Large intestine (tissue), 3 donors: ENCODE measurements around the gene ZNF407. TPM values are rescaled to one million over a fixed set of nuclear protein-coding genes. Genes with fewer than 3 reads are reported as not detected.
A peak's percentile ranks its signal among the peaks of the same experiment; 100 is the strongest.

Source experiments
- DNase-seq, 2 donors: peaks; one replicate each; pipeline versions ENCODE4 v3.0.0 to v3.0.0-alpha.2; 2013
- H3K27ac ChIP-seq: one replicate; pipeline ENCODE4 v1.5.1; 2013; ENCODE audit warnings: low read length
- H3K27me3 ChIP-seq: 2 replicates; pipeline ENCODE4 v1.6.1; 2013; ENCODE audit warnings: low read length; ENCODE audit not compliant: control insufficient read depth, insufficient read depth
- H3K36me3 ChIP-seq: 2 replicates; pipeline ENCODE4 v1.6.1; 2013; ENCODE audit warnings: low read length; ENCODE audit not compliant: control insufficient read depth, insufficient read depth
- H3K4me1 ChIP-seq: one replicate; pipeline ENCODE4 v1.6.1; 2013; ENCODE audit warnings: low read length; ENCODE audit not compliant: control insufficient read depth, insufficient read depth
- H3K4me3 ChIP-seq: one replicate; pipeline ENCODE4 v1.5.1; 2013; ENCODE audit warnings: low read length
- H3K9me3 ChIP-seq: one replicate; pipeline ENCODE4 v1.6.1; 2013; ENCODE audit warnings: mild to moderate bottlenecking, low read depth, low read length, moderate library complexity; ENCODE audit not compliant: control insufficient read depth
- WGBS: methylation state at CpG from one replicate; pipeline ENCODE4 v1.1.5; 2013; ENCODE audit warnings: low lambda C conversion rate; ENCODE audit not compliant: insufficient coverage; 5-methylcytosine and 5-hydroxymethylcytosine counted together
- polyA plus RNA-seq: library from polyadenylated mRNA; unstranded; fragments of 120-200 nt; gene quantifications from one replicate; pipeline ENCODE4 v1.2.1, GENCODE V29; 2013

The ZNF407 gene
- polyA plus RNA-seq, 1 donor: 6.6 TPM

DNA sequence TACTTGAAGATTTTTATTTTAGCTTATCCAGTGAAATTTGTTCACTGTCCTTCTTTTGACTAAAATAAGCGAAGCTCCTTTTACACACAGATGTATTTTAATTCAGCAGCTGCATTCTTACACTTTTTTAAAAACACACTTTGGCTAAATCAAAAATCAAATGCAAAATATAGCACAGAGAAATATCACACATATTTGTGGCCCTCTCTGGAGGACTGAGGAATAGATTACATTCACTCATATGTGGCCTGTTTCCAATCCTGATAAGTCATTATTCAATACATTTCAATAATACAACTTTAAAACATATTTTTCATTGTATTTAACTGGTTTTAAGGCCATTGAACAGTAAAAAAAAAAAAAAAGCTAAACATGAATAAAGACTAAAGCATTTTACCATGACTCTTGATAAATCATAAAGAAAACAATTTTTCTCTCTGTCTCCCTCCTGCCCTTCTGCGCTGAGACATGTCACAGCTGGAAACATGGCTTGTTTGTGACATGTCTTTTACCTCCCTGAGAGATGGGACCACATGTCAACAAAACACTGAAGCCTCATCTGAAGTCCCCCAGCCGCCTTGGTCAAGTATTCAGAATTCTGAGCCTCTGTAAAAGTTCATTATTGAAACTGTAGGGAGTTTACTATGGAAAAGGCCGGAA is 221.0 kb downstream of the ZNF407 start:
- H3K9me3 ChIP-seq: no peaks in the 10 kb centered on the region
- H3K27me3 ChIP-seq: no peaks in the 10 kb centered on the region
- WGBS: 100% methylated on average over 3 of the region's 4 CpGs
- H3K27ac ChIP-seq: no peak overlapping the region
- DNase-seq: no peak
- H3K36me3 ChIP-seq: no peaks in the 10 kb centered on the region
- no peak overlapping the region for H3K4me3 ChIP-seq
- H3K4me1 ChIP-seq: no peaks in the 10 kb centered on the region

DNA sequence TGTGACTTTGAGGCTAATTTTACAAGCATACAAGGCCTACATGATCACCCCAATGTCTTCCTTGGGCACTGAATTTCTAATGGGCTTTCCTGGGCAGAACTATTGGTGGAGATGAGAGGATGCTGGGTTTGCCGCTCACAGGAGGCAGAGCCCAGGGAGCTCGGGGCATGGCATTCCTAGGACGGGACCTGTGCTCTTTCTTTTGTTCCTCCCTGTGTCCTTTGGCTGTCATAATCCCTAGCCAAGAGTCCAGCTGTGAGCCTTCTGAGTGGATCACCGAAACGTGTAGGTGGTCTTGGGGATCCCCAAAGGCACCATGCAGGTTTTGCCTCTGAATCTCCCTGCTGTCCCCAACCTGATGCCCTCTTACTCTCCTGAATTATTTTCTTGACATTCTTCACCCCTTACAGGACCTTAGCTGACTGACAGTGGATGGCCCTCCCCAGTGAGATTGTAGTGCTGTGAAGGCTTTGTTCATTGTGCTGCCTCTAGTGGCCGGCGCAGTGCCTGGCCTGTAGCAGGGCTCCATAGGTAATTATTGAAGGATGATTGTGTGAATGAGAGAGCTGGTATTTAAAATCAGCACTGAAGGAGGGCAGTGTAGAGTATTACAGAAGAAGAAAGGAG is 221.9 kb downstream of the ZNF407 start:
- peak in 1 of 2 donors; percentile 14 for DNase-seq
- Histone ChIP-seq H3K9me3 (no peaks in the 10 kb centered on the region), H3K36me3 (no peaks in the 10 kb centered on the region), H3K4me3 (no peak overlapping the region), H3K27ac (no peak overlapping the region), H3K4me1 (no peaks in the 10 kb centered on the region), H3K27me3 (no peaks in the 10 kb centered on the region)
- no CpG with 5 or more reads among the region's 7 CpGs for WGBS

DNA sequence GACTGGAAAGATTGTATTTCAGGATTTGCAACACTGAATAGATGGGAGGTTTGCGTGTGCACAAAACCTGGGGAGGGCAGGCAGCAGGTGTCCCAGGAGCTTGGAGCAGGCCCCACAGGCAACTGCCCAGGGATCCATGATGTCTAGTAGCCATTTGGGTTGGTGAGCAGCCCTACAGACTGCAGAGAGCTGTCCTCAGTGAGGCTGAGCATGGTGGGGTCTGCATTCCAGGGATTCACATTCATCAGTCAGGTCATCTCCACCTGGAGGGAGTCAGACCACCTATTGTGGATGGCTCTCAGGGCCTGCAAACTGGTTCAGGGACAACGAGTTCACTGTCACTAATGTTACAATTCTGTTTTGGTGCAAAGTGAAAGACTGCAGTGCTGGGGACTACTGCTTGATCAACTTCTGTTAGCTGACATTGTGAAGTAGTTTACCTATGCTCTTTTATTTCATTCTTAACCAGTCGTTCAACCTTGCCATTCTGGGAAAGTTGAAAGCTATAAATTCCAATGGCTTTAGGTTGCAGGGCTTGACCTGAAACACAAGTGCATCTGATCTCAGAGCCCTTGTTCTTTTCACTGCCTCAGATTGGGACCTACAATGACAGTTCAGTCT is 222.6 kb downstream of the ZNF407 start:
- Histone ChIP-seq H3K36me3 (no peaks in the 10 kb centered on the region), H3K4me3 (no peak overlapping the region), H3K27me3 (no peaks in the 10 kb centered on the region), H3K9me3 (no peaks in the 10 kb centered on the region), H3K27ac (no peak overlapping the region), H3K4me1 (no peaks in the 10 kb centered on the region)
- no peak for DNase-seq
- no CpG with 5 or more reads among the region's 3 CpGs for WGBS

DNA sequence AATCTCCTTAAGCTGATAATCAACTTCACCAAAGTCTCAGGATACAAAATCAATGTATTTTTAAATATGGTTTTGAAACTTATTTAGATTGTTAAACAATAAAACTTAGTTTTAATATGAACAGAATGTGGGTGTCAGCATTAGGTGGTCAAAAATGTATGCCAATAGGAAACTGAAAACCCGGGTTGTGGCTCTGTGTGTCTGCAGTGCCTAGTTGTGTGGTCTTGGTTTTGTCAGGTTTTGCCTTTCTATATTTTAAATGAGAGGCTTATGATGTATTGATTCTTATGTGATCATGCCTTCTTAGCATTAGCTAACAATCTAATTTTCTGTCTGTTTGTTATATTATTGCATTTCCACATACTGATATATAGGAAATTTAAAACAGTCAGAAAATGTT is 227.8 kb downstream of the ZNF407 start:
- Histone ChIP-seq H3K4me3 (no peak overlapping the region), H3K4me1 (no peaks in the 10 kb centered on the region), H3K9me3 (no peaks in the 10 kb centered on the region), H3K27me3 (no peaks in the 10 kb centered on the region), H3K36me3 (no peaks in the 10 kb centered on the region), H3K27ac (no peak overlapping the region)
- no peak for DNase-seq
- WGBS: no CpG with 5 or more reads among the region's 1 CpG

DNA sequence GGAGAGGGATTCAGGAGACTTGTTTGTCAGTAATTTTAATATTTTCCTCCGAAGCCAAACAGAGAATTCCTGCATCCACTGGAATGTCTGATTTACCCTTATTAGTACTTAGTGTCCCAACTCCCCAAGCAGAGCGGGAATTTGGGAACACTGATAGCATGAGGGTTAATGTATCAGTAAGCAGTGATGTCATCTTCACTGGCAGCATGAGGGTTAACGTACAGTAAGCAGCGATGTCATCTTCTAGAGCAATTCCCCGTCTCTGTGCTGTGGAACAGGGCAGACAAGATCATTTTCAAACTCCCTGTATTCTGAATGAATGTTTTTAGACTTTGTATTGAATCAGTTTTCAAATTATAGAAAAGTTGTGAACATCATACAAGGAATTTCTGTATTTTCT is 228.9 kb downstream of the ZNF407 start:
- no peak overlapping the region for H3K4me3 ChIP-seq
- H3K4me1 ChIP-seq: no peaks in the 10 kb centered on the region
- no peak for DNase-seq
- no peaks in the 10 kb centered on the region for H3K36me3 ChIP-seq
- WGBS: no CpG with 5 or more reads among the region's 5 CpGs
- H3K27ac ChIP-seq: no peak overlapping the region
- no peaks in the 10 kb centered on the region for H3K27me3 ChIP-seq
- no peaks in the 10 kb centered on the region for H3K9me3 ChIP-seq

DNA sequence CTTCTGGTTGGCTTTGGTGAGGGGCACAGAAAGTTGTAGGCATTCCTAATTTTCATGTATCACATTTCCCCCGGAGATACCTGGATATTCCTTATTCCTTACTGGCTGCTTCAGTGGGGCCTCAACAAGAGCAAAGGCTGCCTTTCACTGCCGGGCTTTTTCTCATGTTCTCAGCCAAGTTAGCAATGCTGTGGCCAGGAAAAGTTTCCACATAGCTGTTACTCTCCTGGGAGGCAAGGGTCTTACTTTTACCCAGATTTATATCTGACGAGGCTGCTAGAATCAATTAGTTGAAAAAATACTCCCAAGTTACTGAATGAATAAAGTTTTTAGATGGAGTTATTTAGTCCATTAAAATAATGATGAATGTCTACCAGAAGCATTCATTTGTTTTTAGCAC is 230.5 kb downstream of the ZNF407 start:
- Histone ChIP-seq H3K4me1 (no peaks in the 10 kb centered on the region), H3K27me3 (no peaks in the 10 kb centered on the region), H3K27ac (no peak overlapping the region), H3K36me3 (no peaks in the 10 kb centered on the region), H3K4me3 (no peak overlapping the region), H3K9me3 (no peaks in the 10 kb centered on the region)
- WGBS: no CpG with 5 or more reads among the region's 3 CpGs
- DNase-seq: no peak

DNA sequence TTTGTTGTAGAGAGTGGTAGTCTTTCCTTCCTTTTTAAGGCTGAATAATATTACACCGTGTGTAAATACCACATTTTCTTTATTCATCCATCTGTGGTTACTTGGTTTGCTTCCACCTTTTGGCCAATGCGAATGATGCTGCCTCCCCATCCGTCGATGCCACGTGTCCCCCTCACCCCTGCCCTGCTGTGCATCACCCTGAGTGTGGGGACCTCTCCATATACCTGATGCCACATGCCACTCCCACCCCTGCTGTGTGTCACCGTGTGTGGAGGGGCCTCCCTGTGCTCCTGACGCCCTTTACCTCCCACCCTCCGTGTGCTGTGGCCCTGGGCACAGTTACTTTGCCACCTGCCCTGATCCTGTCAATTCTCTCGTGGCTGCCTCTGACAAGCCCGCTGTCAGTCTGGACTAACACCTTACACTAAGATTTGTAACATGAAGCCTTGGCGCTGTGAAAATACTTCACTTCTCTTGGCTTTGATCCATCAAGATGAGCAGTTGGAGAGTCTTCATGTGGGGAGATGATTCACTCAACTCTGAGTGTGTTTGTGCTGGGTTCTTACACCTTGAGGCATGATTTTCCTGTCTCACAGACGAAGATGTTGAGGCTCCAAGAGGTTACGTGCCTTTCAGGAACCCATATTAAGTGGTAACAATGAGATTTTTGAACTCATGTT is 234.0 kb downstream of the ZNF407 start:
- WGBS: 100% methylated on average over 1 of the region's 13 CpGs
- no peaks in the 10 kb centered on the region for H3K27me3 ChIP-seq
- H3K4me1 ChIP-seq: no peaks in the 10 kb centered on the region
- DNase-seq: no peak
- no peak overlapping the region for H3K27ac ChIP-seq
- H3K9me3 ChIP-seq: no peaks in the 10 kb centered on the region
- no peaks in the 10 kb centered on the region for H3K36me3 ChIP-seq
- H3K4me3 ChIP-seq: no peak overlapping the region

DNA sequence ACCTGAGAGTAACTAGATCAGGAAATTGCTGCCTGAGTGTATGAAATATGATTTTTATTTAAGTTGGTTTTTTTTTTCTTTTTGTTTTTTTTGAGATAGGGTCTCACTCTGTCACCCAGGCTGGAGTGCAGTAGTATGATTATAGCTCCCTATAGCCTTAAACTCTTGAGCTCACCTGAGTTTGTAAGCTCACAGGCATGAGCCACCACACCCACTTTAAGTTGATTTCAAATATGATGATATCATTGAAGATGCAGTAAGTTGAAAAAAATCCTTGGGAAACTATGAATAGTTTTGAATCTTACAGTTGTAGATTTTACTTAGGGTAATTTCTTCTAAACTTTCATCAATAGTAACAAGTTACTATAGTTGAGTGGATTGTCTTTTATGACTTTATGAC is 234.7 kb downstream of the ZNF407 start:
- no peaks in the 10 kb centered on the region for H3K27me3 ChIP-seq
- no peaks in the 10 kb centered on the region for H3K36me3 ChIP-seq
- H3K4me3 ChIP-seq: no peak overlapping the region
- no peaks in the 10 kb centered on the region for H3K9me3 ChIP-seq
- no peak overlapping the region for H3K27ac ChIP-seq
- H3K4me1 ChIP-seq: no peaks in the 10 kb centered on the region
- no peak for DNase-seq

DNA sequence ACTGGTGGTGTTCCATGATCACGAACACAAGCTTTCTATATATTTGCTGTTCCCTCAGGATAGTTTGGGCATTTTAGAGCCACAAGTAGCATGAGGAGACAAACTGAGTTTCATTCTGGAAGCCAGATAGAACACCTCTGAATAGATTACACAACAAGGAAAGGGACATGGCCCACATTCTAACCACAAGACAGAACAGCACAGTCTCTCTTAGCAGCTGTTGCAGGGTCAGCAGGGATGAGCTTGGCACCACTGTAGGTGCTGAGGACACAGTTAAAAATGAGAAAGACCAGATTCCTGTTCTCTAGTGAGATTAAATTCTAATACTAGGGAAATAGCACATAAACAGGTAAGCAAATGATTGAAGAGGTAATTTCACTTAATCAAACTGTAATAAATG is 235.3 kb downstream of the ZNF407 start:
- no CpG with 5 or more reads among the region's 1 CpG for WGBS
- Histone ChIP-seq H3K36me3 (no peaks in the 10 kb centered on the region), H3K9me3 (no peaks in the 10 kb centered on the region), H3K27me3 (no peaks in the 10 kb centered on the region), H3K27ac (no peak overlapping the region), H3K4me1 (no peaks in the 10 kb centered on the region), H3K4me3 (no peak overlapping the region)
- DNase-seq: no peak

DNA sequence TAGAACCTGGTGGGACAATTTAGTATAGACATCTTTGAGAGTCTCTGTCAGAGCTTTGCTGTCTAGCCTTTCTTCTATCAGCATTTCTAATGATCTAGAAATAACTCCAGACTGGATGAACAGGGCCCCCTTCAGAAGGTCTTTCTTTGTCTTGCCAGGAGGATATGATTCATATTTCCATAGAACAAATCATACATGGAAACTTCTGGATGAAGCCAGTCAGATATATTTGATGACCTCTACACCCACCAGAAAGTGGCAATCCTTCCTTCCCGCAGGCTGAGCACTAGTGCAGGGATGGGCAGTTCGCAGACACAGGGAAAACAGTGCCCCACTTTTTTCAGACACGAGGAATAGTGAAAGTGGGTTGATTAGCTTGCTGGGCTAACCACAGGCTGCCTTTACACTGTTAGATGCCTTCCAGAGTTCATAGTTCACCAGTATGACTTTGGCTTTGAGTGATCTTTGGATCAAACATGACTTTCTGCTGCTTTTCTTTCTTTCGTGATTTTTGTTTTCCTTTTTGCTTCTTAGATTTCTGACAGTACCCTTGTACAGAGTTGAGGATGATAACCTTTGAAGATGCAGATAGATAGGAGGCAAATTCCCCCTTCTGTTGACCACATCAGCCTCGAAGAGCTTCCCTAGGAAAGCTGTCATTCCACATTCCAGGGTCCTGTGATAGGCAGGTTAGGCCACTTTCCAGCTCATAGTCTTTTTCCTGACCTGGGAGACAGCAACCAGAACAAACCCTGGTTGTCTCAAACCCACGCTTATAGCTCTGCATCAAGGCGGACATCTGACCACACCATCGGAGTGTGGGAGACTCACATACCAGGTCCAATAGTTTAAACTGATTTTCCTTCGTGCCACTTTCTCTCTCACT is 237.0 kb downstream of the ZNF407 start:
- no peak overlapping the region for H3K27ac ChIP-seq
- 80% methylated on average over 1 of the region's 9 CpGs for WGBS
- no peaks in the 10 kb centered on the region for H3K4me1 ChIP-seq
- no peaks in the 10 kb centered on the region for H3K27me3 ChIP-seq
- no peaks in the 10 kb centered on the region for H3K9me3 ChIP-seq
- no peaks in the 10 kb centered on the region for H3K36me3 ChIP-seq
- DNase-seq: peak in 1 of 2 donors; percentile 39
- no peak overlapping the region for H3K4me3 ChIP-seq
